ENCODE measurements around the gene LAPTM5. TPM values are rescaled to one million over a fixed set of nuclear protein-coding genes. Genes with fewer than 3 reads are reported as not detected.
"Not testable (repeated sequence)": the region's sequence is repeated elsewhere in the genome, so short reads cannot be mapped to it uniquely, and the experiment has no call there.

LAPTM5 gene
- total and polyA plus RNA-seq, 8 donors = 3.7 to 80.5 (median 10.9) TPM

DNA sequence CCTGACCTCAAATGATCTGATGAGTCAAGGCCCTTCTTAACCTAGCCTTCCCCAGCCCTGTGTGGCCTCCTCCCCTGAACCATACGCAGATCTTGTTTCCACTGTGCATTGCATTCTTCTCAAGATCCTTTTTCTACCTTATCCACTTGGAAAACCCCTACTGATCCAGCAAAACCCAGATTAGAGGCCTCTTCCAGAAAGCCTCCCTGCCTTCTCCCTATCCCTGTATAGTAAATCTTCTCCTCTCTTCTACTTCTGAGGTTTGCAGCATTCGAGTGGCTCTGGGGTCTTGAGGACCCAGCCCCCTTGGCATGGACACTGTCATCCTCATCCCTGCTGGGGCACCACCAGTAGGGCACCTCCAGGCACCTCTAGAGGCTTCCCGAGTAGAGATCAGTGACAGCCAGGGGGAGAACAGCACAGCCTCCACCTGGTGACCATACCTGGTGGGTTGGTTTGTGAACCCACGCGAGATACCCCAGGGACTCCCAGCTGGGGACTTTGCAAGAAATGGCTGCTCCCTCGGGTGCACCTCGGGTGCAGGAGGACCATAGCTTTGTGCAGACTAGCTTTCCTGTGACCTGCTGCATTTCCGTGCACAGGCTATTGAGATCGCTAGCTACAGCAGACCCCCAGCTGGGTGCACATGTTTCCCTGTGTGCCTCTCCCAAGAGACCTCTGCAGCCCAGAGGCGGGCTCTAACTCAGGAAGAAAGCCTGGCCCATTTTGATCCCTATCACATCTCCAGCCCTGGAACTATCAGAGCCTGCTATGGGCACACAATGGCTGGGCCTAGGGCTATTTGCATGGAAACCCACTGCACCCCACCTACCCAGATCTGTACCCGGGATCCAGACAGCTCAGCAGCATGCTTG is 68.4 kb downstream of the LAPTM5 start:
- H3K36me3 ChIP-seq = no peaks in the 10 kb centered on the region
- DNase-seq (peak in 1 of 6 donors; percentile 16), ATAC-seq (no peak), FAIRE-seq (no peak)
- no peaks in the 10 kb centered on the region for H3K9me3 ChIP-seq
- no peaks in the 10 kb centered on the region for H3K27me3 ChIP-seq
- no peak overlapping the region for H3K4me3 ChIP-seq
- 82 to 84% methylated on average over 11 of the region's 11 CpGs for WGBS, 2 donors
- no peak overlapping the region for H3K27ac ChIP-seq
- no peak for TF ChIP-seq CTCF (IDR thresholded peaks at IDR 0.05)
- H3K4me1 ChIP-seq = no peaks in the 10 kb centered on the region
- intact Hi-C loops (cut with DNase I) = no loop called here

DNA sequence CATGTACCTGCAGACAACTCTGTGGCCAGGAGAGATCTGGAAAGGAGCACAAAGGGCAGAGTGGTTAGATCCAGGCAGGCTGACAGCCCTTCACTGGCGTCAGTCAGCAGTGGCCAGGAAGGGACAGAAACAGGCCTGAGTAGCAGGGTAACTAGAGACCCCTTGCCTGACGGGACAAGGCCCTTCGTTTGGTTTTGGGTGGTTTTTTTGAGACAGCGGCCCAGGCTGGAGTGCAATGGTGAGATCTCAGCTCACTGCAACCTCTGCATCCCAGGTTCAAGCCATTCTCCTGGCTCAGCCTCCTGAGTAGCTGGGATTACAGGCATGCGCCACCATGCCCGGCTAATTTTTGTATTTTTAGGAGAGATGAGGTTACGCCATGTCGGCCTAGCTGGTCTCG is 69.1 kb downstream of the LAPTM5 start:
- H3K27ac ChIP-seq; H3K4me1 ChIP-seq; FAIRE-seq; intact Hi-C loops (cut with DNase I); H3K4me3 ChIP-seq; H3K36me3 ChIP-seq; ATAC-seq; H3K9me3 ChIP-seq; H3K27me3 ChIP-seq: not testable (repeated sequence)
- WGBS, 2 donors = 86 to 93% methylated on average over 9 of the region's 9 CpGs
- DNase-seq = peak in 1 of 6 donors; percentile 25

GRCh38 chr1:30687886-30688285 is 69.7 kb downstream of the LAPTM5 start:
- Histone ChIP-seq H3K36me3 (no peaks in the 10 kb centered on the region), H3K27me3 (no peaks in the 10 kb centered on the region), H3K9me3 (no peaks in the 10 kb centered on the region), H3K4me3 (no peak overlapping the region), H3K27ac (no peak overlapping the region), H3K4me1 (peaks cover 0 to 1% (median 0%) of the 10 kb centered on the region in 3 donors)
- no peak for ATAC-seq
- intact Hi-C loops (cut with DNase I) = no loop called here
- DNase-seq = peak in 1 of 6 donors; percentile 33
- FAIRE-seq = no peak
- 97 to 99% methylated on average over 6 of the region's 6 CpGs for WGBS, 2 donors
- TF ChIP-seq CTCF (IDR thresholded peaks at IDR 0.05) = no peak

- Histone ChIP-seq H3K9me3 (no peaks in the 10 kb centered on the region), H3K27me3 (no peaks in the 10 kb centered on the region), H3K36me3 (no peaks in the 10 kb centered on the region), H3K4me3 (no peak overlapping the region), H3K4me1 (peaks cover 7 to 9% (median 9%) of the 10 kb centered on the region in 3 donors), H3K27ac (peak overlapping the region in 1 of 4 donors; percentile 70)
- DNase-seq (peak in 1 of 6 donors; percentile 33), ATAC-seq (no peak), FAIRE-seq (no peak)
- no peak for TF ChIP-seq CTCF (IDR thresholded peaks at IDR 0.05)
- WGBS, 2 donors = 83 to 86% methylated on average over 10 of the region's 10 CpGs
- intact Hi-C loops (cut with DNase I) = no loop called here
Measured at GRCh38 chr1:30686236-30686935, 71.2 kb downstream of the LAPTM5 start.

- Histone ChIP-seq H3K27ac (peak overlapping the region in 1 of 4 donors; percentile 70), H3K4me1 (peaks cover 7 to 12% (median 12%) of the 10 kb centered on the region in 3 donors), H3K36me3 (no peaks in the 10 kb centered on the region), H3K4me3 (peak overlapping the region in 1 of 4 donors; percentile 25), H3K9me3 (no peaks in the 10 kb centered on the region), H3K27me3 (no peaks in the 10 kb centered on the region)
- 56 to 70% methylated on average over 11 of the region's 11 CpGs for WGBS, 2 donors
- ATAC-seq = no peak
- intact Hi-C loops (cut with DNase I) = no loop called here
- peak in 1 of 6 donors; percentile 54 for DNase-seq
- TF ChIP-seq CTCF (IDR thresholded peaks at IDR 0.05) = no peak
- FAIRE-seq = no peak
Measured at GRCh38 chr1:30685796-30686165, 71.8 kb downstream of the LAPTM5 start.
